ENCODE measurements around the gene GPC3. TPM values are rescaled to one million over a fixed set of nuclear protein-coding genes. Genes with fewer than 3 reads are reported as not detected.

Gene GPC3
- total and polyA plus RNA-seq, 8 donors: 0.46 to 137 (median 4.4) TPM

- DNase-seq: no peak
- Histone ChIP-seq H3K36me3 (no peaks in the 10 kb centered on the region), H3K27ac (no peak overlapping the region), H3K4me3 (no peak overlapping the region), H3K27me3 (no peaks in the 10 kb centered on the region), H3K4me1 (no peaks in the 10 kb centered on the region), H3K9me3 (no peaks in the 10 kb centered on the region)
- intact Hi-C loops (cut with DNase I; ENCODE audit: low total_unique reads): no loop called here
- TF ChIP-seq EP300 (IDR thresholded peaks at IDR 0.05) (no peak), POLR2AphosphoS5 (IDR thresholded peaks at IDR 0.05) (no peak), CTCF (IDR thresholded peaks at IDR 0.05) (no peak), POLR2A (IDR thresholded peaks at IDR 0.05) (no peak)
- 83 to 100% (median 95%) methylated on average over 1 of the region's 1 CpG for WGBS, 5 donors
Observed at GRCh38 chrX:133566876-133567275, 418.5 kb downstream of the GPC3 start.

GRCh38 chrX:133563705-133564104 lies 421.7 kb downstream of the GPC3 start:
- Histone ChIP-seq H3K9me3 (no peaks in the 10 kb centered on the region), H3K27me3 (no peaks in the 10 kb centered on the region), H3K4me1 (no peaks in the 10 kb centered on the region), H3K4me3 (no peak overlapping the region), H3K27ac (no peak overlapping the region), H3K36me3 (no peaks in the 10 kb centered on the region)
- no peak for TF ChIP-seq POLR2AphosphoS5 (IDR thresholded peaks at IDR 0.05)
- DNase-seq: no peak
- intact Hi-C loops (cut with DNase I; ENCODE audit: low total_unique reads): no loop called here
- 67 to 90% (median 84%) methylated on average over 2 of the region's 2 CpGs for WGBS, 5 donors

- intact Hi-C loops (cut with DNase I; ENCODE audit: low total_unique reads): no loop called here
- Histone ChIP-seq H3K9me3 (no peaks in the 10 kb centered on the region), H3K36me3 (no peaks in the 10 kb centered on the region), H3K4me3 (no peak overlapping the region), H3K4me1 (no peaks in the 10 kb centered on the region), H3K27me3 (no peaks in the 10 kb centered on the region), H3K27ac (no peak overlapping the region)
- TF ChIP-seq POLR2A (IDR thresholded peaks at IDR 0.05): no peak
- DNase-seq: no peak
Observed at GRCh38 chrX:133561251-133561650, 424.1 kb downstream of the GPC3 start.

- TF ChIP-seq POLR2AphosphoS5 (IDR thresholded peaks at IDR 0.05): no peak
- H3K36me3 ChIP-seq: no peaks in the 10 kb centered on the region
- 83 to 92% (median 91%) methylated on average over 7 of the region's 7 CpGs for WGBS, 5 donors
Observed at GRCh38 chrX:133559909-133560308, 425.5 kb downstream of the GPC3 start.

GRCh38 chrX:133555782-133556458 lies 429.5 kb downstream of the GPC3 start:
- Histone ChIP-seq H3K4me1 (no peaks in the 10 kb centered on the region), H3K27ac (no peak overlapping the region), H3K36me3 (no peaks in the 10 kb centered on the region), H3K9me3 (peaks cover 0 to 13% (median 6%) of the 10 kb centered on the region in 4 donors), H3K27me3 (no peaks in the 10 kb centered on the region), H3K4me3 (no peak overlapping the region)
- WGBS, 5 donors: 83 to 97% (median 89%) methylated on average over 2 of the region's 2 CpGs
- no peak for DNase-seq
- intact Hi-C loops (cut with DNase I; ENCODE audit: low total_unique reads): no loop called here
- TF ChIP-seq EP300 (IDR thresholded peaks at IDR 0.05) (no peak), POLR2AphosphoS5 (IDR thresholded peaks at IDR 0.05) (no peak), CTCF (IDR thresholded peaks at IDR 0.05) (no peak), POLR2A (IDR thresholded peaks at IDR 0.05) (no peak)

More at GRCh38 chrX:133559909-133560308, 425.5 kb downstream of the GPC3 start:
- H3K9me3 ChIP-seq: peaks cover 0 to 7% (median 3%) of the 10 kb centered on the region in 4 donors
- no peak overlapping the region for H3K4me3 ChIP-seq
- no peak for DNase-seq
- H3K27ac ChIP-seq: no peak overlapping the region
- H3K4me1 ChIP-seq: no peaks in the 10 kb centered on the region
- no peaks in the 10 kb centered on the region for H3K27me3 ChIP-seq
- intact Hi-C loops (cut with DNase I; ENCODE audit: low total_unique reads): no loop called here

All from stomach (tissue), 9 donors.